Fibroblast of villous mesenchyme (primary cell): ENCODE data around the gene DISP3. TPM values are rescaled to one million over a fixed set of nuclear protein-coding genes. Genes with fewer than 3 reads are reported as not detected.

Experiments used
- DNase-seq: peaks from one replicate; pipeline ENCODE4 v3.0.0-alpha.2; 2010; ENCODE audit warnings: low read depth
- H3K4me3 ChIP-seq: 2 replicates; pipeline ENCODE4 v1.5.1; 2011; ENCODE audit warnings: low read depth, mild to moderate bottlenecking, low read length
- total RNA-seq: library from RNA; depleted of rRNA; stranded (reverse); fragments of >200 nt; gene quantifications from 2 replicates; pipeline ENCODE4 v1.2.3, GENCODE V29; 2012
- TF ChIP-seq, protein P1 (sequence below): IDR thresholded peaks from 2 replicates; pipeline ENCODE4 v1.5.1; 2012; ENCODE audit warnings: low read depth, mild to moderate bottlenecking, low read length; ENCODE audit not compliant: insufficient read depth

The DISP3 gene
- total RNA-seq, 1 donor: not detected

DNA sequence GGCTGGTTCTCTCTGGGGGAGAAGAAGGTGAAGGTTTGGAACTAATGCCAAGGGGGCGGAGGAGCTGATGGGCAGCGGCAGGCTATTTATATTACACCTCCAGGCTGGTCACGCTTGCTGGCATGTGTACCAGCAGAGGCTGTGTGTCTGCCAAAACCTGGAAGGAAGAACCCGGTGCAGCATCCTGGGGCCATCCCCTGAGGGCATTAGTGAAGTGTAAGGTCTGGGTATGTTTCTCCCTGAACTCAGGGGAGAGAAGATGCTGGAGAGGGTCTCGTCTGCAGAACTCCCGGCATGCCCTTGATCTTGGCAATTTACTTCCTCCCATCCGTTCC is 5.3 kb downstream of the DISP3 start:
- no peak overlapping the region for H3K4me3 ChIP-seq
- TF ChIP-seq, protein P1, sequence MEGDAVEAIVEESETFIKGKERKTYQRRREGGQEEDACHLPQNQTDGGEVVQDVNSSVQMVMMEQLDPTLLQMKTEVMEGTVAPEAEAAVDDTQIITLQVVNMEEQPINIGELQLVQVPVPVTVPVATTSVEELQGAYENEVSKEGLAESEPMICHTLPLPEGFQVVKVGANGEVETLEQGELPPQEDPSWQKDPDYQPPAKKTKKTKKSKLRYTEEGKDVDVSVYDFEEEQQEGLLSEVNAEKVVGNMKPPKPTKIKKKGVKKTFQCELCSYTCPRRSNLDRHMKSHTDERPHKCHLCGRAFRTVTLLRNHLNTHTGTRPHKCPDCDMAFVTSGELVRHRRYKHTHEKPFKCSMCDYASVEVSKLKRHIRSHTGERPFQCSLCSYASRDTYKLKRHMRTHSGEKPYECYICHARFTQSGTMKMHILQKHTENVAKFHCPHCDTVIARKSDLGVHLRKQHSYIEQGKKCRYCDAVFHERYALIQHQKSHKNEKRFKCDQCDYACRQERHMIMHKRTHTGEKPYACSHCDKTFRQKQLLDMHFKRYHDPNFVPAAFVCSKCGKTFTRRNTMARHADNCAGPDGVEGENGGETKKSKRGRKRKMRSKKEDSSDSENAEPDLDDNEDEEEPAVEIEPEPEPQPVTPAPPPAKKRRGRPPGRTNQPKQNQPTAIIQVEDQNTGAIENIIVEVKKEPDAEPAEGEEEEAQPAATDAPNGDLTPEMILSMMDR: no peak
- no peak for DNase-seq

DNA sequence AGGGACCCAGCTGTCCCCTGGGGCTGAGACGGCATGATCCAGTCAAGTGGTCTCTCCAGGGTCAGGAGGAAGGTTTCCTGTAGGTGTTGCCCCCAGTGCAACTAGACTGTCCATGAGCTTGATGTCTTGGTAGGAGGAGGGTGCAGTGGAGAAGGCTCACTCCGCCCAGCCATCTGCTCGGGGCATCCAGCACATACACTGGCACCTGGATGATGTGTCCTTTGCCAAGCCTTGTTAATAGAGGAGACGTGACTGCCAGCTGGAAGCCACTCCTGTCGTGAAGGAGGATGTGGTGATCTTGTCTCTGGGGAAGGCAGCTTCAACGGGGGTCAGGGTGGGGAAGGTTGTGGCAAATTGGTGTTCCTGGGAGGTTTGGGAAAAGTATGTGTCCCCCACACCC is 6.2 kb downstream of the DISP3 start:
- no peak for DNase-seq
- TF ChIP-seq, protein P1: no peak
- H3K4me3 ChIP-seq: no peak overlapping the region

DNA sequence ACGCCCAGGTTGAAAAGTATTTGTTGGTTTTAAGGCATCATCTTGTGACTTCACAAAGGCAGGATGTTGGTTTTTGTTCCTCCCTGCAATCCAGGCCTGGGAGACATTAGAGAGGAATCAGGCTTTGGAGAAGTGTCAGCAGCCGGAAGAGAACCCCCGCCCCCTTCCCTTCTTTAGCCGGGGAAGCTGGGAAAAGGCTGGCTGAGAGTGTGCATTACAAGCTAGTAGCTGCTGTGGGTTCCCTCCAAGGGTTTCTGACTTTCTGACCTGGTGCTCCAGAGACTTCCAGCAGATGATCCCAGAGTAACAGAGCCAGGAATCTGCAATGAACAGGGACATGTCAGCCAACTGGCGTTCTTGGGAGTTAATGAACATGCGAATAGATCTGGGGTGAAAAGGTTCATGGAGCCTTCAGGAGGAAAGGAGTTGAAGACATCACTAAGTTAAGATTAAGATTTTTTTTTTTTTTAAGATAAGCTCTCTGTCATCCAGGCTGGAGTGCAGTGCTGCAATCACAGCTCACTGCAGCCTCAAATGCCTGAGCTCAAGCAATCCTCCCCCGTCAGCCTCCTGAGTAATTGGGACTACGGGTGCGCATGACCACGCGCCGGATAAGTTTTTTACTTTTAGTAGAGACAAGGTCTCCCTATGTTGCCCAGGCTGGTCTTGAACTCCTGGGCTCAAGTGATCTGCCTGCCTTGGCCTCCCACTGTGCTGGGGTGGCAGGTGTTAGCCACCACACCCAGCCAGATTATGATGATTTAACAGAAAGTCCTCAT is 7.5 kb downstream of the DISP3 start:
- TF ChIP-seq, protein P1: no peak
- no peak for DNase-seq
- H3K4me3 ChIP-seq: no peak overlapping the region

DNA sequence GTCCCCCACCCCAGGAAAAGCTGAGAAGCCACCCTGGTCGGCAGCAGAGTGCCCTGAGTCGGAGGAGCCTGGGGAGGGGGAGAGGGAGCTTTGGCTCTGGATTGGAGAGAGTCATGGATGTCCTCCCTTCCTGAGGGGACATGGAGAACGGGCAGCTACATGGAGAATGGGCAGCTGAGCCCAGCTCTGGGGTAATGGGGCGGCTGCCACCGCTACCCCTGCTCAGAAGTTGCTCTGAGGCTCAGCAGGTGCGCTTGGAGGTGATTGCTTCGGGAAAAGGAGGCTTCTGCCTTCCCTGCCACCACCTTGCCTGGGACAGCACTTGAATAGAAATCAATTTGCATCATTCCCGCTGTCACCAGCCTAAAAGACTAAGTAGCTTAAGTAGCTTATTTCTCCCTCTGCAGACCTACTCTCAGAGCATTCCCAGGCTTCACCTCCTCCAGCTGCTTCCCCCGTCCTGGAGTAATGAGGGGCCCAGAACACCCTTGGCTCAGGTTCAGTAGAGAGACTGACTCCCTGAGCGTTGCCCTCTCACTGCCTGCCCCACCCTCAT is 8.3 kb downstream of the DISP3 start:
- DNase-seq: no peak
- TF ChIP-seq, protein P1: no peak
- H3K4me3 ChIP-seq: no peak overlapping the region

DNA sequence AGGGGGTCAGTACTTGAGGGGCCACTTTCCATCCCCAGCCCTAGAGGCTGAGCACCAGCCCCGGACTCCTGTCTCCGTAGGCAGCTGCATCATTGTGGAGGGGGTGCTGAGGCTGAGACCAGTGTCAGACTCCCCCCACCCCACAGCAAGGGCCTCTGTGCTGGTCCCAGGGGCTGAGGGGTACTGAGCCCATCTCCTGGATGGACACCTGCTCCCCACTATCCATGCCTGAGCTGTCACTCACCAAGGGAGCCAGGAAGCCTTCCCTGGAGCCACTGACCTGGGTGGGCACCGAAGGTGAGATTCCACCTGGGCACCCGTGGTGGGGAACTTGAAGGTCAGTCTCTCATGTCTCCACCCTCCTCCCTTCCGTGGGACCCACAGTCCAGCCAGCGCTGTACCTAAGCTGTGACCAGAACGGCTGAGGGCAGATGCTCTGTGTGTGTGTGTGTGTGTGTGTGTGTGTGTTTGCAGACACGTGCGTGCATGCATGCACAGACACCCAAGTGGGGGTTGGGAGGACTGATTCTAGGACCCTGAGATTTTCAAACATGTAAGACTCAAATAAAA is 9.3 kb downstream of the DISP3 start:
- TF ChIP-seq, protein P1: no peak
- H3K4me3 ChIP-seq: no peak overlapping the region
- DNase-seq: no peak

DNA sequence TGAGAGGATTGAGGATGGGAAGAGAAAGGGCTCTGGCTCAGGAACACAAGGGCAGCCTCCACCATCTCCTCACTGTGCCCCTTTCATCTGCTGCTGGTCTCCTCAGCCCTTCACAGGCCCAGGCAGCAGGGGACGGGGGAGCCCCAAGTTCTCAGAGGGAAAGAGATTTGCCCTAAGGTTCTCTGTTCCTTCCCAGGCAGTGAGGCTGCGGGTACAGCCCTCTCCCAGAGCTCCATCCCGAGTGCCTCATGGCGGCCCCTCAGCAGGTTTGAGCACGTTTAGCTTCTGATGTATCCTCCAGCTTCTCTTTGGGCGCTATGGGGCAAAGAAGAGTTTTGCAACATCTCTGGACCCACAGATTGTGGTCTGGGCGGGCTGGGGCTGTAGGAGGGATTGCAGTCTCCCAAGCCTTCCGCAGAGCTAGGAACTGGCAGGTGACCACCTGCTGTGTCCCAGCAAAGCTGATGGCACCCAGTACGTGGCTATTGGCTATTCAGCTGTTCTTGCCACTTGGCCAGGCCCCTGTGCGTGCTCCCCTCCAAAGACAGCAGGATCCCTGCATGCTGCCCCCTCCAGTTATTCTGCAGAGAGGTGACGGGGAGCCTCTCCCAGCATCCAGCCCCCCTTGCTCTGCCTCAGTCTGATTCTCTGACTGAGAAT is 10.1 kb downstream of the DISP3 start:
- DNase-seq: no peak
- TF ChIP-seq, protein P1: no peak
- H3K4me3 ChIP-seq: no peak overlapping the region
